OCI-LY7 (cell line): ENCODE data around the gene MAT1A. TPM values are rescaled to one million over a fixed set of nuclear protein-coding genes. Genes with fewer than 3 reads are reported as not detected.

Experiments
- BruUV-seq: library from RNA; stranded (reverse); fragments of 400-500 nt; replicated peaks from 2 replicates; lab custom pipeline; 2021; lab: Mats Ljungman, UMichigan
- CTCF ChIA-PET: fragments of 300-600 bp; sonication (Branson Sonifier 250); formaldehyde crosslinking; loops from one replicate; lab custom pipeline; 2022; ENCODE audit warnings: antibody characterized with exemption; ENCODE audit not compliant: unreplicated experiment; lab: Charles Lee
- POLR2A ChIA-PET: fragments of 300-600 bp; sonication (Branson Sonifier 250); formaldehyde crosslinking; loops from one replicate; lab custom pipeline; 2022; ENCODE audit warnings: antibody characterized with exemption; lab: Charles Lee
- DNase-seq: peaks from one replicate; pipeline ENCODE4 v3.0.0-alpha.2; 2015; ENCODE audit warnings: low spot score
- H2AFZ ChIP-seq: fragments of 200-600 bp; sonication (generic), shearing (Covaris generic); 2 replicates; pipeline ENCODE4 v1.6.1; 2014; ENCODE audit warnings: mild to moderate bottlenecking, antibody characterized with exemption, low read length, moderate library complexity
- H3K27ac ChIP-seq: fragments of 200-600 bp; sonication (generic); 2 replicates; pipeline ENCODE4 v1.5.1; 2014; ENCODE audit warnings: mixed run types, low read depth, mild to moderate bottlenecking, moderate library complexity, low read length, inconsistent platforms; ENCODE audit not compliant: poor library complexity, severe bottlenecking
- H3K36me3 ChIP-seq: fragments of 200-600 bp; sonication (generic); 2 replicates; pipeline ENCODE4 v1.6.1; 2014; ENCODE audit warnings: mild to moderate bottlenecking, antibody characterized with exemption, low read length, moderate library complexity, mixed read lengths; ENCODE audit not compliant: insufficient read depth
- H3K4me1 ChIP-seq: fragments of 200-600 bp; sonication (generic); 2 replicates; pipeline ENCODE4 v1.5.1; 2014; ENCODE audit warnings: mild to moderate bottlenecking, low read length; ENCODE audit not compliant: insufficient read depth, poor library complexity, severe bottlenecking
- H3K4me2 ChIP-seq: fragments of 200-600 bp; sonication (generic); 2 replicates; pipeline ENCODE4 v1.6.1; 2014; ENCODE audit warnings: mild to moderate bottlenecking, low read length
- H3K4me3 ChIP-seq: fragments of 200-600 bp; sonication (generic); 2 replicates; pipeline ENCODE4 v1.5.1; 2014; ENCODE audit warnings: mild to moderate bottlenecking, low read depth, low read length; ENCODE audit not compliant: poor library complexity, severe bottlenecking
- H3K79me2 ChIP-seq: fragments of 200-600 bp; sonication (generic); 2 replicates; pipeline ENCODE4 v1.6.1; 2016; ENCODE audit warnings: low read depth, mild to moderate bottlenecking, low read length, moderate library complexity, mixed read lengths; ENCODE audit not compliant: insufficient read depth
- H3K9me2 ChIP-seq: fragments of 200-600 bp; sonication (generic); 2 replicates; pipeline ENCODE4 v1.6.1; 2016; ENCODE audit warnings: mild to moderate bottlenecking, low read length, mixed read lengths; ENCODE audit not compliant: insufficient read depth
- H3K9me3 ChIP-seq: fragments of 200-600 bp; sonication (generic); 2 replicates; pipeline ENCODE4 v1.6.1; 2014; ENCODE audit warnings: mild to moderate bottlenecking, mixed run types, low read length, mixed read lengths
- H4K20me1 ChIP-seq: fragments of 200-600 bp; sonication (generic); 2 replicates; pipeline ENCODE4 v1.6.1; 2014; ENCODE audit warnings: mild to moderate bottlenecking, antibody characterized with exemption, low read length, moderate library complexity, mixed read lengths; ENCODE audit not compliant: insufficient read depth
- EZH2phosphoT487 ChIP-seq: fragments of 200-600 bp; sonication (generic); IDR thresholded peaks from 2 replicates; pipeline ENCODE4 v1.6.1; 2018; ENCODE audit warnings: low read depth, borderline replicate concordance, mild to moderate bottlenecking, mixed run types, antibody characterized with exemption, low read length, moderate library complexity, mixed read lengths
- intact Hi-C: fragments of 100-400 bp; cut with micrococcal nuclease; formaldehyde crosslinking; loops from one replicate; pipeline ENCODE4 v1.10.0; 2022; ENCODE audit not compliant: unreplicated experiment
- total RNA-seq, 2 experiments: library from RNA; depleted of rRNA in 1 of 2; stranded (reverse); fragments of >200 nt in 1 of 2; shearing (Covaris generic) in 1 of 2; gene quantifications; 2 replicates each; pipeline ENCODE4 v1.2.3, GENCODE V29; 2014 to 2022
- TF ChIP-seq, protein P1 (sequence below): fragments of 200-600 bp; sonication (generic); conservative IDR thresholded peaks from 2 replicates; pipeline ENCODE4 v1.5.1; 2014; ENCODE audit warnings: mild to moderate bottlenecking, antibody characterized with exemption, low read length, moderate library complexity, mixed read lengths

MAT1A gene
- total RNA-seq, 2 experiments from 2014 or later, result not detected

GRCh38 chr10:80266513-80266863, 23.0 kb downstream of the MAT1A start:
- no peak for TF ChIP-seq EZH2phosphoT487
- TF ChIP-seq, protein P1, sequence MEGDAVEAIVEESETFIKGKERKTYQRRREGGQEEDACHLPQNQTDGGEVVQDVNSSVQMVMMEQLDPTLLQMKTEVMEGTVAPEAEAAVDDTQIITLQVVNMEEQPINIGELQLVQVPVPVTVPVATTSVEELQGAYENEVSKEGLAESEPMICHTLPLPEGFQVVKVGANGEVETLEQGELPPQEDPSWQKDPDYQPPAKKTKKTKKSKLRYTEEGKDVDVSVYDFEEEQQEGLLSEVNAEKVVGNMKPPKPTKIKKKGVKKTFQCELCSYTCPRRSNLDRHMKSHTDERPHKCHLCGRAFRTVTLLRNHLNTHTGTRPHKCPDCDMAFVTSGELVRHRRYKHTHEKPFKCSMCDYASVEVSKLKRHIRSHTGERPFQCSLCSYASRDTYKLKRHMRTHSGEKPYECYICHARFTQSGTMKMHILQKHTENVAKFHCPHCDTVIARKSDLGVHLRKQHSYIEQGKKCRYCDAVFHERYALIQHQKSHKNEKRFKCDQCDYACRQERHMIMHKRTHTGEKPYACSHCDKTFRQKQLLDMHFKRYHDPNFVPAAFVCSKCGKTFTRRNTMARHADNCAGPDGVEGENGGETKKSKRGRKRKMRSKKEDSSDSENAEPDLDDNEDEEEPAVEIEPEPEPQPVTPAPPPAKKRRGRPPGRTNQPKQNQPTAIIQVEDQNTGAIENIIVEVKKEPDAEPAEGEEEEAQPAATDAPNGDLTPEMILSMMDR, result no peak
- Histone ChIP-seq H2AFZ (no peak overlapping the region), H3K27ac (no peak overlapping the region), H3K4me2 (no peak overlapping the region), H4K20me1 (no peaks in the 10 kb centered on the region), H3K4me3 (no peak overlapping the region), H3K9me2 (no peaks in the 10 kb centered on the region), H3K79me2 (no peaks in the 10 kb centered on the region), H3K36me3 (no peaks in the 10 kb centered on the region), H3K4me1 (no peaks in the 10 kb centered on the region), H3K9me3 (no peaks in the 10 kb centered on the region)
- intact Hi-C loops, result no loop called here
- POLR2A ChIA-PET, result no interaction called here
- no TSS peak for BruUV-seq
- DNase-seq, result no peak
- CTCF ChIA-PET, result no interaction called here

DNA sequence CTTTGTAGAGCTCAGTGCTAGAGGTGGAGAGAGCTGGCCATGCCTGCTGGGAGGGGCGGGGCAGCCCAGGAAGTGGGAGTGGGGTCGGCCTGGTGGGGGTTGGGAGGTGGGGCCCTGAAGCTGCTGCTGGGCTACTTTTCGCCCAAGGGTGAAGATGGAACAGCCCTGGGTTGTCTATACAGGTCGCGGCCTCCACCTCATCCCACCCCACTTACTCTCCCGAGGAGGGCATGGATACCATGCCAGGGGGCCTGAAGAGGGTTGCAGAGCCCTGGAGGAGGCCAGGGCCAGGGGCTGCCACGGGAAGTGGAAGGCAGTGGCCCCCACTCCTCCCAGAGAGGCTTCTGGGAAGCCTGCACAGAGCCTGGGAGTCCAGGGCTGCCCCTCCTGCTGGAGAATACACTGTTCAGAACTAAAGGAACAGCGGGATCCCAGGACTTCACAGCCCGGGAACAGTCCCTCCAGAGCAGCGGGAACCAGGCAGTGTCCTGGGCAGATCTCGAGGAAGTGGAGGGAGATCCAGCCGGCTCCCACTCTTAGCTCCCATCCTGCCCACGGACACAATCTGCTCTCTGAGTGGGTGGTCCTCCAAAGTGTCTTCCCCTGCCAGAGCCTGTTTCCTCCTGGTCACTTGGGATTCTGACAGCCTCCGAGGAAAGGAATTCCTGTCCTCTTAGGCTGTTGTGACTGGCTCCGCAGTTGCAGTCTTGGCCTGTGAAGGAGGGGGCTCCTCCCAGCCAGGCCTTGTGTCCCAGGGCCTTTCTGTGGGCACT, 23.5 kb downstream of the MAT1A start:
- Histone ChIP-seq H4K20me1 (no peaks in the 10 kb centered on the region), H3K36me3 (no peaks in the 10 kb centered on the region), H3K4me2 (no peak overlapping the region), H3K9me2 (no peaks in the 10 kb centered on the region), H3K9me3 (no peaks in the 10 kb centered on the region), H3K79me2 (no peaks in the 10 kb centered on the region), H3K4me3 (no peak overlapping the region), H3K4me1 (no peaks in the 10 kb centered on the region), H3K27ac (no peak overlapping the region), H2AFZ (no peak overlapping the region)
- DNase-seq, result no peak
- TF ChIP-seq, protein P1, result no peak
- no peak for TF ChIP-seq EZH2phosphoT487
- CTCF ChIA-PET, result no interaction called here
- POLR2A ChIA-PET, result no interaction called here
- intact Hi-C loops, result no loop called here
- BruUV-seq, result no TSS peak
